ENCODE results near the gene VNN1. TPM values are rescaled to one million over a fixed set of nuclear protein-coding genes. Genes with fewer than 3 reads are reported as not detected.
A peak's percentile ranks its signal among the peaks of the same experiment; 100 is the strongest.

VNN1 gene, protein sequence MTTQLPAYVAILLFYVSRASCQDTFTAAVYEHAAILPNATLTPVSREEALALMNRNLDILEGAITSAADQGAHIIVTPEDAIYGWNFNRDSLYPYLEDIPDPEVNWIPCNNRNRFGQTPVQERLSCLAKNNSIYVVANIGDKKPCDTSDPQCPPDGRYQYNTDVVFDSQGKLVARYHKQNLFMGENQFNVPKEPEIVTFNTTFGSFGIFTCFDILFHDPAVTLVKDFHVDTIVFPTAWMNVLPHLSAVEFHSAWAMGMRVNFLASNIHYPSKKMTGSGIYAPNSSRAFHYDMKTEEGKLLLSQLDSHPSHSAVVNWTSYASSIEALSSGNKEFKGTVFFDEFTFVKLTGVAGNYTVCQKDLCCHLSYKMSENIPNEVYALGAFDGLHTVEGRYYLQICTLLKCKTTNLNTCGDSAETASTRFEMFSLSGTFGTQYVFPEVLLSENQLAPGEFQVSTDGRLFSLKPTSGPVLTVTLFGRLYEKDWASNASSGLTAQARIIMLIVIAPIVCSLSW
- total RNA-seq = under 1 TPM in 1 of 2 experiments, not detected in 1; 0.11 TPM
- not detected for polyA plus RNA-seq

DNA sequence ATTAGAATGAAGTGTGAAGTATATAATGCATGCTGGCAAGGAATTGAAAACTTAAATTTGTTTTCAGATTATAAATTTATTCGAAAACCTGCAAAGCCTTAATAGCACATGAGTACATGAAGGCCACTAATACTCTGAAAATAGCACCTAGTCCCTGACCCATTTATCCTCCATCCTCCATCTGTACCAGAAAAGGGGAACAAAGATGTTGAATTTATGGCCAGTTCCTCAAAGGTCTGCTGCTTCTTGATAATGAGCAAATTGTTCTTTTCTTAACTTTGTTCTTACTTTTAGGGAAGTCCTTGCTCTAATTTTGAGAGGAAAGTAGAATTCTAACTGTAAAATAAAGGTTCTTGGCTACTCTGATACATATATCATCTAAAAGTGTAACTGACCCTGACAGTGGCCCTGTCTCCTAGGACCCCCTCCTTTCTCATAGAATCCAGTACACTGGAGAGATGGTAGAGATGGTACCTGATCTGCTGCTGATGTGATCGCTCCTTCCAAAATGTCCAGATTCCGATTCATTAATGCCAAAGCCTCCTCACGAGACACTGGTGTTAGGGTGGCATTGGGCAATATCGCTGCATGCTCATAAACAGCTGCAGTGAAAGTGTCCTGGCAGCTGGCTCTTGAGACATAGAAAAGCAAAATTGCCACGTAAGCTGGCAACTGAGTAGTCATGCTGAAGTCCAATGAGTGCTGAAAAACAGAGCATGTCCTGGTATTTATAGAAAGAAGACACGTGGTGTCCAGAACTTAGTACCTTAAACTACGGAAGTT lies at the start of gene VNN1:
TSS of gene VNN1 (minus strand) at position 704 of the 783 bp plus-strand sequence. CDS start at position 684, 20 bp downstream.
- no peaks in the 10 kb centered on the region for H3K27me3 ChIP-seq (ENCODE audit: insufficient read depth, low read length)
- H3K36me3 ChIP-seq (ENCODE audit: insufficient read depth, low read length) = no peaks in the 10 kb centered on the region
- no peak within 1 kb of the TSS for H3K27ac Mint-ChIP-seq
- ChIA-PET CTCF (ENCODE audit: partially characterized antibody) (no interaction called here), POLR2A (ENCODE audit: partially characterized antibody) (no interaction called here)
- no peak within 1 kb of the TSS for H3K27ac ChIP-seq (ENCODE audit: low read depth, low read length)
- no peak for DNase-seq
- H3K27me3 Mint-ChIP-seq = peaks cover 9 to 18% of the 10 kb centered on the region in 2 donors
- H3K9me3 ChIP-seq (ENCODE audit: control insufficient read depth in 1 of 2, low read length in 2 of 2) = no peaks in the 10 kb centered on the region
- no peaks in the 10 kb centered on the region for H3K4me1 ChIP-seq (ENCODE audit: insufficient read depth, low read length)
- intact Hi-C loops (cut with micrococcal nuclease) = no loop called here
- no peak within 1 kb of the TSS for H3K4me3 ChIP-seq (ENCODE audit: low read length in 2 of 2)
- no peaks in the 10 kb centered on the region for H3K36me3 Mint-ChIP-seq
- H3K4me1 Mint-ChIP-seq = no peaks in the 10 kb centered on the region
- no peak within 1 kb of the TSS for H3K4me3 Mint-ChIP-seq
- H3K9me3 Mint-ChIP-seq = no peaks in the 10 kb centered on the region

DNA sequence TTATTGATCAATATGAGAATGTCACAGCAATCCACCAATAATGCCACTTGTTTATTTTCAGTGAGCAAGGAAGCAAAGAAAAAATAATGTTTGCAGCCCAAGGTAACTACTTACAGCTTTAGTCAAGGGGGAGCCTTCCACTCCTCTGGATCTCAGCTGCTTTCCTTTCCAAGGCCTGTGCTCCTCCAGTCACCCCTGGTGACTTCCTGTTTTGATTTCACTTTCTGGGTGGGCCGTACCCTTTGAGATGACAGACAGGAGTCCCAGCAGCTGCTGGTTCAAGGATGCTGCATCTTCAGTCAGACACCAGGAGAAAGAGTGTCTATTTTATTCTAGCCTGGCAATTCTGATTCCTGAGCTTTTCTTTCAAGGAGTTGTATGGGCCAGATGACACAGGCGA lies 49.4 kb upstream of the VNN1 start:
- peaks cover 0 to 2% (median 0%) of the 10 kb centered on the region in 8 donors for H3K9me3 Mint-ChIP-seq

DNA sequence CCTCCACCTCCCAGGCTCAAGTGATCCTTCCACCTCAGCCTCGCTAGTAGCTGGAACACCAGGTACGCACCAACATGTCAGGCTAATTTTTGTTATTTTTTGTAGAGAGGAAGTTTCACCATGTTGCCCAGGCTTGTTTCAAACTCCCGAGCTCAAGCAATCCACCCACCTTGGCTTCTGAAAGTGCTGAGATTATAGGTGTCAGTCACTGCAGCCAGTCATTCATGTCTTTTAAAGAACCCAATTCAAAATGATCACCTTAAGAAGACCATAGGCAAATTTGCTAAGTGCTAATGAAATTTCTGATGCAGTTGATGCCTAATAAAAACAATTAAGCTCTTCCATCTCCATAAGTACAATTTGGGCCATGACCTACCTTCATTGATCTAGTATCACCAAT lies 46.4 kb upstream of the VNN1 start:
- ChIA-PET CTCF (ENCODE audit: partially characterized antibody) (interaction anchor here (0.7 kb wide), 1 partner anchor 10 kb away, joined by 3 read pairs; no protein-coding TSS in a partner anchor), POLR2A (ENCODE audit: partially characterized antibody) (no interaction called here)
- no peak for DNase-seq
- no peaks in the 10 kb centered on the region for H3K36me3 ChIP-seq (ENCODE audit: insufficient read depth, low read length)
- Mint-ChIP-seq H3K27me3 (peaks cover 0 to 1% of the 10 kb centered on the region in 2 donors), H3K4me3 (no peak overlapping the region), H3K36me3 (peaks cover 5 to 6% of the 10 kb centered on the region in 2 donors), H3K9me3 (peaks cover 0 to 2% (median 0%) of the 10 kb centered on the region in 8 donors), H3K4me1 (peaks cover 9 to 38% (median 21%) of the 10 kb centered on the region in 4 donors), H3K27ac (peak overlapping the region in 1 of 7 donors; percentile 48)
- no peaks in the 10 kb centered on the region for H3K9me3 ChIP-seq (ENCODE audit: control insufficient read depth in 1 of 2, low read length in 2 of 2)
- no peak overlapping the region for H3K27ac ChIP-seq (ENCODE audit: low read depth, low read length)
- H3K27me3 ChIP-seq (ENCODE audit: insufficient read depth, low read length) = no peaks in the 10 kb centered on the region
- peaks cover 20% of the 10 kb centered on the region for H3K4me1 ChIP-seq (ENCODE audit: insufficient read depth, low read length)
- H3K4me3 ChIP-seq (ENCODE audit: low read length in 2 of 2) = no peak overlapping the region
- intact Hi-C loops (cut with micrococcal nuclease) = no loop called here

More for the DNA sequence above, 49.4 kb upstream of the VNN1 start:
- Mint-ChIP-seq H3K27me3 (no peaks in the 10 kb centered on the region), H3K36me3 (peaks cover 0 to 3% of the 10 kb centered on the region in 2 donors), H3K4me1 (peaks cover 9 to 38% (median 21%) of the 10 kb centered on the region in 4 donors), H3K27ac (peak overlapping the region in 6 of 7 donors; percentile 53 to 88 (median 70)), H3K4me3 (peak overlapping the region; percentile 69 to 82 (median 74))
- intact Hi-C loops (cut with micrococcal nuclease) = loop anchor here (1.0 kb wide), 2 partner anchors 36 to 51 kb away; partner anchors contain the start of gene RPS12
- no peak overlapping the region for H3K27ac ChIP-seq (ENCODE audit: low read depth, low read length)
- H3K4me3 ChIP-seq (ENCODE audit: low read length in 2 of 2) = no peak overlapping the region
- peaks cover 20% of the 10 kb centered on the region for H3K4me1 ChIP-seq (ENCODE audit: insufficient read depth, low read length)
- ChIA-PET POLR2A (ENCODE audit: partially characterized antibody) (interaction anchor here (0.6 to 4.4 kb wide), 4 partner anchors 35 to 71 kb away, joined by 3 to 62 read pairs (median 6); partner anchors contain the start of genes RPS12 and SLC18B1), CTCF (ENCODE audit: partially characterized antibody) (interaction anchor here (0.8 to 5.2 kb wide), 9 partner anchors 13 to 483 kb away, joined by 3 to 31 read pairs (median 3); partner anchors contain the start of gene SLC18B1)
- DNase-seq = peak; percentile 37 to 54 (median 49)
- H3K9me3 ChIP-seq (ENCODE audit: control insufficient read depth in 1 of 2, low read length in 2 of 2) = no peaks in the 10 kb centered on the region
- no peaks in the 10 kb centered on the region for H3K36me3 ChIP-seq (ENCODE audit: insufficient read depth, low read length)
- H3K27me3 ChIP-seq (ENCODE audit: insufficient read depth, low read length) = no peaks in the 10 kb centered on the region

DNA sequence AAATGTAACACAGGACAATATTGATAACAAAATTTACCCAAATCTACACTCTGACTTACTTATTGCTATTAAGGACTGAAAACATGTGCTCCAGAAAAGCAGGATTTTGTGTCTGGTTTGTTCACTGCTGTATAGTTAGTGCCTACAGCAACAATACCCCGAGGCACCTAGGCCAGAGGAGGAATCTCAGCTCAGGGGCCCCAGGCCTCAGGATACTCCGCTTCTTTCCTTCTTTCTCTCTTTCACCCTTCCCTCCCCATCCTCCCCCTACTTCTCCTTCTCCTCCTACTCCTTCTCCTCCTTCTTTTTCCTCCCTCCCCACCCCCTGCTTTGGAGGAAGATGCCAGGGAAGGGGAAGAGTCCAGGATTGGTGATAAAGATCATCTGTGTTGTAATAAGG lies 44.8 kb upstream of the VNN1 start:
- ChIA-PET POLR2A (ENCODE audit: partially characterized antibody) (no interaction called here), CTCF (ENCODE audit: partially characterized antibody) (no interaction called here)
- no peak overlapping the region for H3K27ac ChIP-seq (ENCODE audit: low read depth, low read length)
- Mint-ChIP-seq H3K4me1 (peaks cover 7 to 30% (median 16%) of the 10 kb centered on the region in 4 donors), H3K9me3 (peaks cover 0 to 2% (median 0%) of the 10 kb centered on the region in 8 donors), H3K4me3 (no peak overlapping the region), H3K27me3 (peaks cover 0 to 1% of the 10 kb centered on the region in 2 donors), H3K36me3 (peaks cover 5 to 6% of the 10 kb centered on the region in 2 donors), H3K27ac (peak overlapping the region in 1 of 7 donors; percentile 4)
- no peaks in the 10 kb centered on the region for H3K9me3 ChIP-seq (ENCODE audit: control insufficient read depth in 1 of 2, low read length in 2 of 2)
- DNase-seq = no peak
- intact Hi-C loops (cut with micrococcal nuclease) = no loop called here
- H3K4me3 ChIP-seq (ENCODE audit: low read length in 2 of 2) = no peak overlapping the region
- H3K27me3 ChIP-seq (ENCODE audit: insufficient read depth, low read length) = no peaks in the 10 kb centered on the region
- no peaks in the 10 kb centered on the region for H3K36me3 ChIP-seq (ENCODE audit: insufficient read depth, low read length)
- peaks cover 17% of the 10 kb centered on the region for H3K4me1 ChIP-seq (ENCODE audit: insufficient read depth, low read length)

DNA sequence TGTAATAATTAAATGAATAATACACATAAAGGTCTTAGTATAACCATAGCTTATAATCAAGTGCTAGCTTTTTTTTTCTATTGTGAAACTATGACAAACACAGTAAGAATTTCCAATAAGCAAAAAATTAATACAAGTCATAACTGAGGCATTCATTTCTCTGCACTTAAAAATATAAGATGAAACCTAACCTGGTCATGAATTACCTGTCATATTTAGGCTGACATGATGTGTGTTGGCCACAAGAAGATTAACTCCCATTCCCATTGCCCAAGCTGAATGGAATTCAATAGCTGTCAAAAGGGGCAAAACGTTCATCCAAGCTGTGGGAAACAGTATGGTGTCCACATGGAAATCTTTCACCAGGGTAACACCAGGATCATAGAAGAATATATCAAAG lies 38.4 kb upstream of the VNN1 start:
- Histone ChIP-seq H3K27ac (ENCODE audit: low read depth, low read length) (no peak overlapping the region), H3K27me3 (ENCODE audit: insufficient read depth, low read length) (no peaks in the 10 kb centered on the region), H3K36me3 (ENCODE audit: insufficient read depth, low read length) (no peaks in the 10 kb centered on the region), H3K4me1 (ENCODE audit: insufficient read depth, low read length) (peaks cover 26% of the 10 kb centered on the region), H3K4me3 (ENCODE audit: low read length in 2 of 2) (no peak overlapping the region), H3K9me3 (ENCODE audit: control insufficient read depth in 1 of 2, low read length in 2 of 2) (no peaks in the 10 kb centered on the region)
- H3K36me3 Mint-ChIP-seq = peaks cover 11 to 12% of the 10 kb centered on the region in 2 donors
- ChIA-PET POLR2A (ENCODE audit: partially characterized antibody) (no interaction called here), CTCF (ENCODE audit: partially characterized antibody) (interaction anchor here (1.4 kb wide), 1 partner anchor 82 kb away, joined by 5 read pairs; no protein-coding TSS in a partner anchor)
- DNase-seq = no peak
- peaks cover 0 to 1% of the 10 kb centered on the region in 2 donors for H3K27me3 Mint-ChIP-seq
- no peak overlapping the region for H3K4me3 Mint-ChIP-seq
- intact Hi-C loops (cut with micrococcal nuclease) = no loop called here
- H3K4me1 Mint-ChIP-seq = peaks cover 13 to 29% (median 23%) of the 10 kb centered on the region in 4 donors
- H3K27ac Mint-ChIP-seq = no peak overlapping the region
- H3K9me3 Mint-ChIP-seq = peaks cover 0 to 2% (median 0%) of the 10 kb centered on the region in 8 donors

DNA sequence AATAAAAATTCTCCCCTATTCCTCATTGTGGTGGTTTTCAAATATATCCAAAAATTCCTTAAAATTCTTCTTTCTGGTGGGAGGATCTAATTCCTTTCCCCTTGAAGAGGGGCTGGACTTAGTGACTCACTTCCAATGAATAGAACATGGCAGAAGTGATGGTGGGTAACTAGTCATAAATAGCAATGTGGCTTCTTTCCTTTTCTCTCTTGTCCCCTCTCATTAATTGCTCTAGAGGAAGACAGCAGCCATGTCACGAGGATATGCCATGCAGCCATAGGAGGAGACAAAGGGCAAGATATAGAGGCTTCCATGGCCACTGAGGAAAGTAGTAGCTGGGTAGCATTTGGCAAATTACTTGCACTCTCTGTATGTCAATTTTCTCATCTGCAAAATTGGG lies 38.0 kb upstream of the VNN1 start:
- no peaks in the 10 kb centered on the region for H3K27me3 ChIP-seq (ENCODE audit: insufficient read depth, low read length)
- H3K4me3 Mint-ChIP-seq = no peak overlapping the region
- no peak overlapping the region for H3K27ac Mint-ChIP-seq
- H3K4me1 Mint-ChIP-seq = peaks cover 13 to 29% (median 23%) of the 10 kb centered on the region in 4 donors
- H3K36me3 ChIP-seq (ENCODE audit: insufficient read depth, low read length) = no peaks in the 10 kb centered on the region
- H3K4me1 ChIP-seq (ENCODE audit: insufficient read depth, low read length) = peaks cover 26% of the 10 kb centered on the region
- ChIA-PET CTCF (ENCODE audit: partially characterized antibody) (interaction anchor here (1.4 kb wide), 1 partner anchor 82 kb away, joined by 5 read pairs; no protein-coding TSS in a partner anchor), POLR2A (ENCODE audit: partially characterized antibody) (interaction anchor here (1.0 kb wide), 1 partner anchor 63 kb away, joined by 3 read pairs; no protein-coding TSS in a partner anchor)
- H3K9me3 Mint-ChIP-seq = peaks cover 0 to 2% (median 0%) of the 10 kb centered on the region in 8 donors
- intact Hi-C loops (cut with micrococcal nuclease) = no loop called here
- H3K27ac ChIP-seq (ENCODE audit: low read depth, low read length) = no peak overlapping the region
- DNase-seq = no peak
- no peaks in the 10 kb centered on the region for H3K9me3 ChIP-seq (ENCODE audit: control insufficient read depth in 1 of 2, low read length in 2 of 2)
- H3K36me3 Mint-ChIP-seq = peaks cover 11 to 15% of the 10 kb centered on the region in 2 donors
- H3K4me3 ChIP-seq (ENCODE audit: low read length in 2 of 2) = no peak overlapping the region
- H3K27me3 Mint-ChIP-seq = peaks cover 0 to 1% of the 10 kb centered on the region in 2 donors

Data from CD4-positive, alpha-beta memory T cell (primary cell).